Natural killer cell (primary cell): Measurements from ENCODE around the gene PCCA. TPM values are rescaled to one million over a fixed set of nuclear protein-coding genes. Genes with fewer than 3 reads are reported as not detected.

Experiments
- ATAC-seq, 3 donors: fragments of 150-1000 bp in 2 of 3; fragments of 200-7000 bp in 1 of 3; cut with Tn5 transposase; 1 replicate in 1 of 3; 2 replicates in 2 of 3; pipeline ENCODE4 v1.10.0; 2021; ENCODE audit warnings: mild to moderate bottlenecking in 2 of 3, moderate library complexity in 2 of 3
- DNase-seq, 2 donors: peaks; one replicate each; pipeline versions ENCODE4 v3.0.0 to v3.0.0-alpha.2; 2013 to 2021; ENCODE audit warnings: mixed read lengths in 1 of 2
- H3K27ac ChIP-seq: one replicate; pipeline ENCODE4 v1.5.1; 2013; ENCODE audit warnings: mild to moderate bottlenecking, low read length
- H3K27me3 ChIP-seq: one replicate; pipeline ENCODE4 v1.6.1; 2013; ENCODE audit warnings: low read length; ENCODE audit not compliant: control insufficient read depth, insufficient read depth
- H3K36me3 ChIP-seq: one replicate; pipeline ENCODE4 v1.6.1; 2013; ENCODE audit warnings: low read length; ENCODE audit not compliant: control insufficient read depth, insufficient read depth
- H3K4me1 ChIP-seq: one replicate; pipeline ENCODE4 v1.6.1; 2013; ENCODE audit warnings: low read length; ENCODE audit not compliant: control insufficient read depth, insufficient read depth
- H3K4me3 ChIP-seq: one replicate; pipeline ENCODE4 v1.5.1; 2013; ENCODE audit warnings: low read length
- H3K9me3 ChIP-seq: one replicate; pipeline ENCODE4 v1.6.1; 2013; ENCODE audit warnings: low read length; ENCODE audit not compliant: control insufficient read depth, insufficient read depth
- H3K27ac Mint-ChIP-seq, 2 donors: one replicate each; pipeline ENCODE4 v1.8.0; 2022; ENCODE audit warnings: mild to moderate bottlenecking in 2 of 2, mixed read lengths in 2 of 2, moderate library complexity in 1 of 2
- H3K27me3 Mint-ChIP-seq, 2 donors: one replicate each; pipeline ENCODE4 v1.8.0; 2022; ENCODE audit warnings: low read depth in 2 of 2, mixed read lengths in 2 of 2
- H3K36me3 Mint-ChIP-seq: one replicate; pipeline ENCODE4 v1.8.0; 2022; ENCODE audit warnings: mixed read lengths
- H3K4me1 Mint-ChIP-seq, 2 donors: one replicate each; pipeline ENCODE4 v1.8.0; 2022; ENCODE audit warnings: mixed read lengths in 2 of 2
- H3K4me3 Mint-ChIP-seq: one replicate; pipeline ENCODE4 v1.8.0; 2022; ENCODE audit warnings: mild to moderate bottlenecking, moderate library complexity, mixed read lengths
- H3K9me3 Mint-ChIP-seq, 2 donors: one replicate each; pipeline ENCODE4 v1.8.0; 2022; ENCODE audit warnings: mixed read lengths in 2 of 2
- WGBS: methylation state at CpG from one replicate; pipeline ENCODE4 v1.1.7; 2013; ENCODE audit warnings: missing lambda C conversion rate; ENCODE audit not compliant: insufficient coverage; 5-methylcytosine and 5-hydroxymethylcytosine counted together
- intact Hi-C: fragments of 100-400 bp; cut with micrococcal nuclease; formaldehyde crosslinking; loops from one replicate; pipeline ENCODE4 v1.14.2; 2022
- total RNA-seq, 4 donors: library from RNA; stranded (reverse); fragments of 120-200 nt in 1 of 4; gene quantifications; one replicate each; pipeline versions ENCODE4 v1.2.3 to v1.2.4, GENCODE V29; 2013 to 2022
- TF ChIP-seq, protein P1 (sequence below): fragments of 200-600 bp; IDR thresholded peaks from one replicate; pipeline ENCODE4 v1.8.0; 2022; ENCODE audit warnings: antibody characterized with exemption

Gene PCCA
- total RNA-seq, 3 donors from 2014 or later (not counting 1 experiment from before 2014, with no cell fraction given): 25.5 to 28.5 (median 28.2) TPM

DNA sequence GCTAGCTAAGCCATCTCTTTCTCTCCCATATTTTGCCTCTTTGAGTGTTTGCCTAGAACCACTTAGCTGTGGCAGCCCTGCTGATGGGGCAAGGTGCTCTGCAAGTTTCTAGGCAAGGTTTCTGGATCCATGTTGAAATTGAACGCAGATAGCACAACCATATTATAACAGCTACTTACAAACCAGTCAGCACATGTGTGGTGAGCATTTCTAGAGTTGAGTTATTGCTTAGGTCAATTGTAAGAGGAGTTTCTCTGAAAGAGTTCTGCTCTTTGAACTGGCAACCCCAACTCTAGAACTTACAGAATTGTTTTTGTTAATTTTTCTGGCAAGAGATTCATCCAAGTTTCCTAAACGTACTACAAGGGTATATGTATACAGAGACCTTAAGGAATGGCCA is 396.4 kb downstream of the PCCA start:
- peak overlapping the region; percentile 71 for H3K27ac ChIP-seq
- Mint-ChIP-seq H3K27ac (peak overlapping the region; percentile 86 to 89), H3K4me3 (peak overlapping the region; percentile 81), H3K36me3 (no peaks in the 10 kb centered on the region), H3K27me3 (no peaks in the 10 kb centered on the region), H3K4me1 (peaks cover 55 to 60% of the 10 kb centered on the region in 2 donors), H3K9me3 (no peaks in the 10 kb centered on the region)
- no peak for DNase-seq
- H3K36me3 ChIP-seq: no peaks in the 10 kb centered on the region
- TF ChIP-seq, protein P1, sequence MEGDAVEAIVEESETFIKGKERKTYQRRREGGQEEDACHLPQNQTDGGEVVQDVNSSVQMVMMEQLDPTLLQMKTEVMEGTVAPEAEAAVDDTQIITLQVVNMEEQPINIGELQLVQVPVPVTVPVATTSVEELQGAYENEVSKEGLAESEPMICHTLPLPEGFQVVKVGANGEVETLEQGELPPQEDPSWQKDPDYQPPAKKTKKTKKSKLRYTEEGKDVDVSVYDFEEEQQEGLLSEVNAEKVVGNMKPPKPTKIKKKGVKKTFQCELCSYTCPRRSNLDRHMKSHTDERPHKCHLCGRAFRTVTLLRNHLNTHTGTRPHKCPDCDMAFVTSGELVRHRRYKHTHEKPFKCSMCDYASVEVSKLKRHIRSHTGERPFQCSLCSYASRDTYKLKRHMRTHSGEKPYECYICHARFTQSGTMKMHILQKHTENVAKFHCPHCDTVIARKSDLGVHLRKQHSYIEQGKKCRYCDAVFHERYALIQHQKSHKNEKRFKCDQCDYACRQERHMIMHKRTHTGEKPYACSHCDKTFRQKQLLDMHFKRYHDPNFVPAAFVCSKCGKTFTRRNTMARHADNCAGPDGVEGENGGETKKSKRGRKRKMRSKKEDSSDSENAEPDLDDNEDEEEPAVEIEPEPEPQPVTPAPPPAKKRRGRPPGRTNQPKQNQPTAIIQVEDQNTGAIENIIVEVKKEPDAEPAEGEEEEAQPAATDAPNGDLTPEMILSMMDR: no peak
- no peaks in the 10 kb centered on the region for H3K9me3 ChIP-seq
- peak in 1 of 3 donors; percentile 17 for ATAC-seq
- intact Hi-C loops: no loop called here
- no peak overlapping the region for H3K4me3 ChIP-seq
- H3K4me1 ChIP-seq: peaks cover 31% of the 10 kb centered on the region
- H3K27me3 ChIP-seq: no peaks in the 10 kb centered on the region
- WGBS: 100% methylated on average over 1 of the region's 2 CpGs

DNA sequence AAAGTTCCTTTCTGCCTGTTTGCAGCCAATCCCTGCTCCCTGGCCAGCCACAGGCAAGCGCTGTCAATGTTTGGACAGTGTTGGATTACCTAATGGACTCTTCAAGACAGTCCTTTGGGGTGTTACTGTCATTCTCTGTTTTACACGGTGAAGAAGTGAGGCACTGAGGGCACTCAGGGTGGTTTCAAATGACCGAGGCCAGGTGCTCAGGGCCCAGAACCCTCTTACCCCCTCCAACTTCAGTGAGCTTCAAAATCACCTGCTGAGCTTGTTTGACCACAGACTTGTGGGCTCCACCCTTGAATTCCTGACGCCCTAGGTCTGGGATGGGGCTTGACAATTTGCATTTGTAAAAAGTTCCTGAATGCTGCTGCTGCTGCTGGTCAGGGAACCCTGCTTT is 401.8 kb downstream of the PCCA start:
- H3K4me3 Mint-ChIP-seq: no peak overlapping the region
- Histone ChIP-seq H3K9me3 (no peaks in the 10 kb centered on the region), H3K4me3 (no peak overlapping the region), H3K27ac (no peak overlapping the region), H3K4me1 (peaks cover 10% of the 10 kb centered on the region), H3K36me3 (no peaks in the 10 kb centered on the region), H3K27me3 (no peaks in the 10 kb centered on the region)
- peak overlapping the region in 1 of 2 donors; percentile 55 for H3K27ac Mint-ChIP-seq
- no peaks in the 10 kb centered on the region for H3K27me3 Mint-ChIP-seq
- H3K36me3 Mint-ChIP-seq: no peaks in the 10 kb centered on the region
- 63% methylated on average over 4 of the region's 4 CpGs for whole genome bisulfite sequencing
- TF ChIP-seq, protein P1: no peak
- H3K4me1 Mint-ChIP-seq: peaks cover 32 to 40% of the 10 kb centered on the region in 2 donors
- intact Hi-C loops: no loop called here
- no peak for DNase-seq
- H3K9me3 Mint-ChIP-seq: no peaks in the 10 kb centered on the region
- ATAC-seq: no peak

DNA sequence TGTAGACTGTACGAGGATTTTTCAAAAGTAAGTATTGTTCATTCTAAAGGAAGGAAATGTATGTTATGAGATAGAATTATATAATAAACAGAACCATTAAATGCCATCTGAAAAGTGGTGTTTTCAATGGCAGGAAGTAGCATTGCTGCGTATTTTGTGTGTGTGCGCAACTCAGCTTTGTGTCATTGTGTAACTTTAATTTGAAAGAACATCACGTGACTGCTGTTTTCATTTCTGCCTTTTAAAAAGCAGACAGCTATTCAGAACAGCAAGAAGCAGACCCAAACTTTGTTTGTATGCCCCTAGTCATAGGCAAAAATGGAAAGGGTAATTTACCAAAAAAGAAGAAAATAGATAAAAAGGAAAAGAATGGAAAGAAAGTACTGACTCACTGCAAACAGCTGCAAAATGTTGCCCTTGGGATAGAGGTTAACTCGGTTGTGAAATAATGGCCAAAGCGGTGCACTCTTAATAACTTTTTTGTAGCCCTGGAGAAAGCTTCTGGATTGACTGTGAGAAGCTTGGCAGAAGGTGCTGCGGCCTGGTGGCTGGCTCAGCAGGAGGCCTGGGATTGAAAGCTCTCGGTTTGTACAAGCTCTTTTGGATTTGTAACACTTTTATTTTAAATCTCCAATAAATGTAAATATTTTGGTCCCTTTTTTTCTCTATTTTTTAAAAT is 402.4 kb downstream of the PCCA start:
- ATAC-seq (no peak), DNase-seq (no peak)
- intact Hi-C loops: no loop called here
- peaks cover 7% of the 10 kb centered on the region for H3K4me1 ChIP-seq
- Mint-ChIP-seq H3K4me3 (no peak overlapping the region), H3K4me1 (peaks cover 31 to 35% of the 10 kb centered on the region in 2 donors), H3K27ac (peak overlapping the region in 1 of 2 donors; percentile 55), H3K36me3 (no peaks in the 10 kb centered on the region), H3K27me3 (no peaks in the 10 kb centered on the region), H3K9me3 (no peaks in the 10 kb centered on the region)
- TF ChIP-seq, protein P1: no peak
- H3K27ac ChIP-seq: no peak overlapping the region
- no peaks in the 10 kb centered on the region for H3K36me3 ChIP-seq
- H3K9me3 ChIP-seq: no peaks in the 10 kb centered on the region
- no peaks in the 10 kb centered on the region for H3K27me3 ChIP-seq
- H3K4me3 ChIP-seq: no peak overlapping the region
- 86% methylated on average over 8 of the region's 8 CpGs for WGBS

DNA sequence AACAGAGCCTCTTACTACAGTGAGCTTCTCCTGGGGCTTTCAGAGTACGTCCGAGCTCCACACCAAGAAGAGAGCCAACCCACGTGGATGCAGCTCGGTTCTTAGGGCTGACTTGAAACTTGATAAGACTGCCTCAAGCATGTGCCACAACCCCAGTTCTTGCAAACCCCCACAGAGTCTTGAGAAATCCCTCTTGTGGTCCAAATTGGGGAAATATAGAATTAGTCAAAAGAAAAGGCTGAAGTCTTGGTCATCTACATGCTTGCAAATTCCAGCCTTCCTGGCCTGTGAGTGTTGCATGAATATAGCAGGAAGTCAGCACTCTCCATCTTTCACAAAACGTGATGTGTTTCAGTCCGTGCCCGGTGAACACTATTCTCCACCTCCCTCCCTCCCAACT is 404.5 kb downstream of the PCCA start:
- peak in 1 of 3 donors; percentile 24 for ATAC-seq
- 95% methylated on average over 6 of the region's 7 CpGs for WGBS
- H3K4me1 Mint-ChIP-seq: peaks cover 32 to 38% of the 10 kb centered on the region in 2 donors

More for the DNA sequence above, 404.5 kb downstream of the PCCA start:
- Mint-ChIP-seq H3K27ac (no peak overlapping the region), H3K4me3 (no peak overlapping the region), H3K9me3 (no peaks in the 10 kb centered on the region), H3K36me3 (no peaks in the 10 kb centered on the region), H3K27me3 (no peaks in the 10 kb centered on the region)
- no peaks in the 10 kb centered on the region for H3K27me3 ChIP-seq
- intact Hi-C loops: no loop called here
- no peaks in the 10 kb centered on the region for H3K36me3 ChIP-seq
- H3K27ac ChIP-seq: no peak overlapping the region
- no peak for DNase-seq
- no peaks in the 10 kb centered on the region for H3K9me3 ChIP-seq
- peaks cover 7% of the 10 kb centered on the region for H3K4me1 ChIP-seq
- TF ChIP-seq, protein P1: no peak
- H3K4me3 ChIP-seq: no peak overlapping the region
